ENCODE measurements around the gene MYO15A. TPM values are rescaled to one million over a fixed set of nuclear protein-coding genes. Genes with fewer than 3 reads are reported as not detected.
A peak's percentile ranks its signal among the peaks of the same experiment; 100 is the strongest.

The MYO15A gene
- polyA plus RNA-seq, 3 donors, result 1.7 to 3.2 (median 2.3) TPM

GRCh38 chr17:18155179-18155578 lies 46.6 kb downstream of the MYO15A start:
- no peak for DNase-seq (ENCODE audit: low read depth in 3 of 3, low spot score in 2 of 3)

- DNase-seq (ENCODE audit: low read depth in 3 of 3, low spot score in 2 of 3), result no peak
These were observed 47.8 kb downstream of the MYO15A start for GRCh38 chr17:18156171-18156975.

DNA sequence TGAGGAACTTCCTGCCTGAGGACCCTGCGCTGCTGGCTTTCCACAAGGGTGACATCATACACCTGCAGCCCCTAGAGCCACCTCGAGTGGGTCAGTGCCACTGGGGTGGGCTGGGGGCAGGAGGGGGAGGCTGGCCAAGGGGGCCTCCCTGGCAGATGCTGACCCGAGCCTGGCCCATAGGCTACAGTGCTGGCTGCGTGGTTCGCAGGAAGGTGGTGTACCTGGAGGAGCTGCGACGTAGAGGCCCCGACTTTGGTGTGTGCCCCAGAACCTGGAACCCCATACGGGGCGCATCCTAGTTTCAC lies 48.4 kb downstream of the MYO15A start:
- no peak for DNase-seq (ENCODE audit: low read depth in 3 of 3, low spot score in 2 of 3)

- DNase-seq (ENCODE audit: low read depth in 3 of 3, low spot score in 2 of 3), result no peak
These were observed 48.9 kb downstream of the MYO15A start for GRCh38 chr17:18157354-18157985.

- peak in 2 of 3 donors; percentile 61 to 68 for DNase-seq (ENCODE audit: low read depth in 3 of 3, low spot score in 2 of 3)
These were observed 49.6 kb downstream of the MYO15A start for GRCh38 chr17:18158022-18158600.

- no peak for DNase-seq (ENCODE audit: low read depth in 3 of 3, low spot score in 2 of 3)
These were observed 51.1 kb downstream of the MYO15A start for GRCh38 chr17:18159551-18160120.

DNA sequence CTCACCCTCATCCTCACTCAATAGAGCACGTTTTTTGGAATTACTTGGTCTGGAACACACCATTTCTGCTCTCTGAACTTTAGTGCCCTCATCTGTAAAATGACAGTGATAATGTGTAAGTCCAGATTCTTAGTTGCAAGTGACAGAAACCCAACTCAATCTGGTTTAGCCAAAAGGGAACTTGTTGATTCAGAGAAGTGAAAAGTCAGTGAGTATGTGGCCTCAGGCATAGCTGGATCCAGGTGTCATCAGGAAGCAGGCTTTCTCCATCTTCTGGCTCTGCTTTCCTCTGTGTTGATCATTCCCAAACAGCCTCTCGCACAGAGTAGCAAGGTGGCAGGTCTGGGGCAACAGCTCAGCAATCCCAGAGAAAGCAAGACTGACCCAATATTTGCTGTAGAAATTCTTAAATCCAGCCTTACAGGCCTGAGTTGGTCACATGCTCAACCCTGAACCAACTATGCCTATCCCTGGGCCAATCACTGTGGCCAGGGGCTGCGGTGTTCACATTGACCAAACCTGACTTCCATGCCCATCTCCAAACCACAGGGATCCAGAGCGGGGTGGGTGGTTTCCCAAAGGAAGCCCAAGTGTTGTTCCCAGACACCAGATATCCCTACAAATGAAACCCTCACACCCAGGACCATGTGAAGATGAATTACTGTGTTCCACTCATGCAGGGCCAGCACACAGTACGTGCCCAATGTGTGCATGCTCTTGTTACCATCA lies 51.7 kb downstream of the MYO15A start:
- DNase-seq (ENCODE audit: low read depth in 3 of 3, low spot score in 2 of 3), result no peak

DNA sequence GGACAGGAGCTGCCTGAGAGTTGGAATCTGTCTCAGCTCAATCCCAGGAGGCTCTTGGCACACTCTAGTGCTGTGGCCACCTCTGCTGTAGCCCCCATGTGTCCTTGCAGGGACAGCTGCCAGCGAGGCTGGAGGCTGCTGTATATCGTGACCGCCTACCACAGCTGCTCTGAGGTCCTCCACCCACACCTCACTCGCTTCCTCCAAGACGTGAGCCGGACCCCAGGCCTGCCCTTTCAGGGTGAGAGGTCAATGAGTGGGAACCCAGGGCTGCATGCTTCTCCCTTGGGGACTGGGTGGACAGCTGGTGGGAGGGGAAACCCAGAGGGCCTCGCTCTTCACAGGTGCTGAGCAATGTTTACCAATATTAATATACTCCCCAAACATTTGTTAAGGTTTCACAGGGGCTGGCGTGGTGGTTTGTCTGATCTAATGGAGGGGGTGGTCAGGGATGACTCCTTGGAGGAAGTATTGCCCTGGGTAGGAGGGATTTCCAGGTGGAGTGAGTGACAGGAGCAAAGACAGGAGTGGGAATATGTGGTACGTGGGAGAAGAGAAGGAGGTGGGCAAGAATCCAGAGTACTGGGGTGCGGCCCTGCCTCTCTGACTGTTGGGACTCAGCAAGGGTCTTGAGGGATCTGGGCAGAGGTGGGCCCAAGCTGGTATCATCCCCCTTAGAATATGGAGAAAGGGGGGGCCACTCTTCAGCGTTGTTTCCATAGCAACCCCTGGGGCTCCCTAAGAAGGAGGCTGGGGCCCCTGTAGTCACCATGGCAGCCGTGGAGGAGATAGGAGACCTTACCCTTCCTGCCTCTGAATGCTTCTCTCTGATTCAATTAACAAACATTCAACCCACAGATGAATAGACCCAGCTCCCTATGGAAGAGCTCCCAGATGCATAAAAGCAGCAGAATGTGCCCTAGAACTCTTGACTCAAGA lies 52.9 kb downstream of the MYO15A start:
- DNase-seq (ENCODE audit: low read depth in 3 of 3, low spot score in 2 of 3), result no peak

DNA sequence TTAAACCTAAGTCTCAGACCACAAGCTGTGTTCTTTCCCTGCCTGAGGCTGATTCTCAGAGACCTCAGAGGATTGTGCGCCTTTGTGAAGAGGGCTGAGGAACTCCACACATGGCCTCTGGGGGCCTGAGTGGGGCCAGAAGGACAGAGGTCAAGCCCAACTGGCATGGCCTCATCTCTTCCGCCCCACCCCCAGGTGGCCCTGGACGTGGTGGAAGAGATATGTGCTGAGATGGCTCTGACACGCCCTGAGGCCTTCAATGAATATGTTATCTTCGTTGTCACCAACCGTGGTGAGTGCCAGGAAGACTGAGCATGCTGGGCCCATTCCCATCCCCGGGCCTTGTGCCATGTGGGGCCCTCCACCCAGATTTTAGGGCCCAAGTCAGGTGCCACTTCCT lies 55.0 kb downstream of the MYO15A start:
- DNase-seq (ENCODE audit: low read depth in 3 of 3, low spot score in 2 of 3), result no peak

- DNase-seq (ENCODE audit: low read depth in 3 of 3, low spot score in 2 of 3), result no peak
These were observed 58.3 kb downstream of the MYO15A start for GRCh38 chr17:18166894-18167293.

GRCh38 chr17:18167421-18167820 lies 58.9 kb downstream of the MYO15A start:
- no peak for DNase-seq (ENCODE audit: low read depth in 3 of 3, low spot score in 2 of 3)

- DNase-seq (ENCODE audit: low read depth in 3 of 3, low spot score in 2 of 3), result no peak
These were observed 64.1 kb downstream of the MYO15A start for GRCh38 chr17:18172531-18173278.

- no peak for DNase-seq (ENCODE audit: low read depth in 3 of 3, low spot score in 2 of 3)
These were observed 65.2 kb downstream of the MYO15A start for GRCh38 chr17:18173740-18174139.

- no peak for DNase-seq (ENCODE audit: low read depth in 3 of 3, low spot score in 2 of 3)
These were observed 67.6 kb downstream of the MYO15A start for GRCh38 chr17:18176176-18176575.

- DNase-seq (ENCODE audit: low read depth in 3 of 3, low spot score in 2 of 3), result no peak
These were observed 68.6 kb downstream of the MYO15A start for GRCh38 chr17:18177133-18177532.

- DNase-seq (ENCODE audit: low read depth in 3 of 3, low spot score in 2 of 3), result no peak
These were observed 69.2 kb downstream of the MYO15A start for GRCh38 chr17:18177722-18178121.

- no peak for DNase-seq (ENCODE audit: low read depth in 3 of 3, low spot score in 2 of 3)
These were observed 70.6 kb downstream of the MYO15A start for GRCh38 chr17:18179196-18179595.

DNA sequence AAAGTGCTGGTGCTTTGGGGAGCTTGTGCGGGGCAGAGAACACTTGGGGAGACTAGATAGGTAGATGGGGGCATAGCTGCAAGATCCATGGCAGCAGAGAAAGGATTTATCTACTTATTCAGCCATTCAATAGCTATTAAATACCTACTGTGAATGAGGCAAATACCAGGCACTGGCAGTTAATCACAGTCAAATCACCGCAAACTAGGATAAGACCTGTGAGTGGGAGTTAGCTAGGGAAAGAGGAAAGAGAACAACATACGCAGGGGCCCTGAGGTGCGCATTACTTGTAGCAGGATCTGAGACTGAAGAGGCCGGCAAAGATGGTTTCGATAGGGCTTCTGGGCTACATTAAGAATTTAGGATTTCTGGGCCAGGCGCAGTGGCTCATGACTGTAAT lies 71.2 kb downstream of the MYO15A start:
- no peak for DNase-seq (ENCODE audit: low read depth in 3 of 3, low spot score in 2 of 3)

DNA sequence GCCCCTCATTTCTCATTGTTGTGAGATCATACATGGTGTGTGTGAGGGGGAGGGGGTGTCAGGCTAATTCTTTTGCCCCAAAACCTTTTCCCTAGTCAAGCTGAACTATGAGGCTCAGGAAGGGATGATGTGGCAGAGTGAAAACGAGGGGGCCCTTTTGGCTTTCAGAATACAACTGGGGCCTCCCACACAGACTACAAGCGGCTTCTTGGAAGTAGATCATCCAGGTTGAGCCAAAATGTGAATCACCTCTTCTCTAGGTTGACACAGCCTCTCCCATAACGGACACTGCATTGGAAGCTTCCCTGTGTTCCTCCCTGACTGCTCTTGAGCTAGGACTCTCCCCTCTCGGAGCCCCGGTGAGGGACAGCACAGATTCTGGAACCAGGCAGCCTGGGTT lies 72.8 kb downstream of the MYO15A start:
- DNase-seq (ENCODE audit: low read depth in 3 of 3, low spot score in 2 of 3), result no peak

All from right renal cortex interstitium (tissue), 3 donors.